OCI-LY3 (cell line): Measurements from ENCODE around the gene AVPR1A.

Experiments used
- EZH2phosphoT487 ChIP-seq: fragments of 200-600 bp; shearing (Covaris generic); IDR thresholded peaks from 2 replicates; pipeline ENCODE4 v1.6.1; 2018; ENCODE audit warnings: antibody characterized with exemption, mixed run types, low read depth
- TF ChIP-seq, protein P1 (sequence below): fragments of 200-600, 300-600 bp; sonication (generic); IDR thresholded peaks from 2 replicates; pipeline ENCODE4 v1.5.1; 2014; ENCODE audit warnings: antibody characterized with exemption, low read length, low read depth

DNA sequence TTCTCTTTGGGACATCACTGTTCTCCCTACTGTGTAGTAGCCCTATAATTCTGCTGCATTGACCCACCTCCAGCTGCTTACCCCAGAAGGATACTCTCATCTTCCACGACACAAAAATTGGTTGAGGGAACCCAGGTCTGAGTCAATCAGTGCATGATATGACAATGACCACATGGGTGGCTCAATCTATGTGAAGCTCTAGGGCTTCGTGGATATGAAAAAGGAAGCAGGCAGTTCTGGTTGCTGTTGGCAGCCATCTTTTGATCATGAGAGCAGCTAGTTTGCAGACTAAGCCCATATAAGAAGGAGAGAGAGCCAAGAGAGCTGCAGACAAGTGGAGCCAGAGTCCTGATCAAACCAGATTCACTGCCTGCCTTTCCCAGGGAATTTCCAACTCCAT, 57.9 kb downstream of the AVPR1A start:
- TF ChIP-seq, protein P1, sequence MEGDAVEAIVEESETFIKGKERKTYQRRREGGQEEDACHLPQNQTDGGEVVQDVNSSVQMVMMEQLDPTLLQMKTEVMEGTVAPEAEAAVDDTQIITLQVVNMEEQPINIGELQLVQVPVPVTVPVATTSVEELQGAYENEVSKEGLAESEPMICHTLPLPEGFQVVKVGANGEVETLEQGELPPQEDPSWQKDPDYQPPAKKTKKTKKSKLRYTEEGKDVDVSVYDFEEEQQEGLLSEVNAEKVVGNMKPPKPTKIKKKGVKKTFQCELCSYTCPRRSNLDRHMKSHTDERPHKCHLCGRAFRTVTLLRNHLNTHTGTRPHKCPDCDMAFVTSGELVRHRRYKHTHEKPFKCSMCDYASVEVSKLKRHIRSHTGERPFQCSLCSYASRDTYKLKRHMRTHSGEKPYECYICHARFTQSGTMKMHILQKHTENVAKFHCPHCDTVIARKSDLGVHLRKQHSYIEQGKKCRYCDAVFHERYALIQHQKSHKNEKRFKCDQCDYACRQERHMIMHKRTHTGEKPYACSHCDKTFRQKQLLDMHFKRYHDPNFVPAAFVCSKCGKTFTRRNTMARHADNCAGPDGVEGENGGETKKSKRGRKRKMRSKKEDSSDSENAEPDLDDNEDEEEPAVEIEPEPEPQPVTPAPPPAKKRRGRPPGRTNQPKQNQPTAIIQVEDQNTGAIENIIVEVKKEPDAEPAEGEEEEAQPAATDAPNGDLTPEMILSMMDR = no peak
- TF ChIP-seq EZH2phosphoT487 = no peak
